ENCODE measurements around the gene ZYX.
"Not testable (repeated sequence)": the region's sequence is repeated elsewhere in the genome, so short reads cannot be mapped to it uniquely, and the experiment has no call there.

ZYX gene

DNA sequence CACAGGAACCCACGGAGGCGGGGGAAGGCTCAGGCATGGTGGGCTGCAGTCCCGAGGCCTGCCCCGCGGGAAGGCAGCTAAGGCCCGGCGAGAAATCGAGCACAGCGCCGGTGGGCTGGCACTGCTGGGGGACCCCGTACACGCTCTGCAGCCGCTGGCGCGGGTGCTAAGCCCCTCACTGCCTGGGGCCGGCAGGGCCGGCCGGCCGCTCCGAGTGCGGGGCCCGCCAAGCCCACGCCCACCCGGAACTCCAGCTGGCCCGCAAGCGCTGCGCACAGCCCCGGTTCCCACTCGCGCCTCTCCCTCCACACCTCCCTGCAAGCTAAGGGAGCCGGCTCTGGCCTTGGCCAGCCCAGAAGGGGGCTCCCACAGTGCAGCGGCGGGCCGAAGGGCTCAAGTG lies 43.3 kb downstream of the ZYX start:
- DNase-seq: not testable (repeated sequence)

DNA sequence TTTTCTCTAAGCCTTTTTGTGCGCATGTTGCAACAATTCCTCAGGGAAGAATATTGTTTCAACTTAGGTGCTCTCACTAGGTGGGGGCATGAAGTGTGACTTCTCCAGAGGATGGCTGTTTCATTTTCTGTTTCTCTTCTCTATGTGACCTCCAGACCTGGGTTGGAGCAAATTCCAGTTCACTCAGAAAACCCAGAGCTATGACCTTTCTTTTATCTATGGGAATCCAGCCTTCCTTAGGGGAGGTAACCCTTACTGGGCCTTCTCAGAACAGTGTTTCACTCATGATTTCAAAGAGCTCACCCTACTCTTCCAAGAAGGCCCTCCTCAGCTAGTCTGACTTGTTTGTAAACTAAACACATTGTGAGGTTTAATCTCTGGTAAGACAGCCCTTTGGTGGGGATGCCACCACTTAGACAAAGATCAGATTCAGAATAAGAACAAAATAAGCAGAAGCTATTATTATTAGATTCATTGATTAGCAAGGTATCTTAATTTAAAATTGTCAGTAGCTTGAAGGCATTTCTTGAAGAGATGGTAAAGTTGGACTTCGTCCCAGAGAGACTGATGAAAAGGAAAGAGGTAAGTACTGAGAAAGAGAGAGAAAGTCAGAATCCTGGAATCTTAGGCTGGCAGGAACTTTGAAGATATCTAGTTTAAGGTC lies 45.5 kb downstream of the ZYX start:
- DNase-seq: no peak

DNA sequence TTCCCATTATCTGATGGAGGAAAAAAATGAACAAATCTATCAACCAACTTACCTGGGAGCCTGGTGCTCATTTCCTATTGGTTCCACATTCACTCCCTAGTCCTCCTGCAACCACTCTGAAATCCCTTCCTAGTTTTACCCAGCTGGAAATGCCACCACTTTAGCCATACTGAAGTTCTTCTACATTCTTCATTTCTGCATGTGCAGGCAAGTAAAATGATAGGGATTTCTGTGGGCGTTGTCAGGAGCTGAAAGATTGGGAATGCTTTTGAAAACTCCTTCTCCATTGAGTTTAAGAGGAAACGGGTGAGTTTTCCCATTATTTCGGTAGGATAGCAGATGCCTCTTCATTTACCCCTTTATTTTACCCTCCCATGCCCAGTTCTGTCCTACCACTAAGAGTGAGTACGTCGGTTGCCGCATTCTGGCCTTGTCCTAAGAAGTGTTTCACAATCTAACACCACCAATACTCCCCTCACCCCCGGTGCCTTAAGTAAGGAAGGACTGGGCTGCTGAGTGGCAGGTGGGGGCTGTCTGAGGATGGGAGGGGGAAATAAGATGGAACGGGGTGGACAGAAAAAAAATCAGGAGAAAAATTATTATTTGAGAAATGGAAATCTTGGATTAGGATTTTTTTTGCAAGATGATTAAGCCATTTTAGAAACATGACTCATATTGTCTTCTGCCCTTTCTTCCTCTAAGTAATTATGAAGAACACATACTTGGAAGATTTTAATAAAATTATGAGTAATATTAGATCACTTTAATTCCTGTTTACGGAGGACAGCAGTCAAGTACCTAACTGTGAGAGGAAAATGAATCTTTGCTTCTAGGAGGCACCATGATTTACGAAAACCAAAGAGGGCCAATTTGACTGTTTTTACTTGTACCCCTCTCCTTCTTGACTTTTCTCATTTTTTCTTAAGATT lies 48.9 kb downstream of the ZYX start:
- DNase-seq: no peak

DNA sequence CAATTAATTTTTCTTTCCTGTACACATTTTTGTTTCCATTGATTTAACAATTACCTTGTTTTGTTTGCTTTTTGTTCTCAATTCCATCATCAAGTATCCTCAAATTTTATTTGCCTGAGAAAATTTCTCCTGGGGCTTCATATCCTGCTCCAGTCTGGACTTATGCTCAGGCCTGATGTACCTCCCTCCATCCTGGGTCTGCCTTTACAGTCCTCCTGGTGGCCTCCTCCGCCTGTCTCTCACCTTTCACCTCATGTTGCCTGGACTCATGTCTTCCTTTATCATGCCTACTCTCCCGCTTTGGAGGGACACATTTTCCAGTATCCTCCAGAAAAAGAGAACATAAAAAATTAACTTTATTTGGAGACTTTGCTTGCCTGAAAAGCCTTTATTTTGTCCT lies 50.0 kb downstream of the ZYX start:
- DNase-seq: no peak

DNA sequence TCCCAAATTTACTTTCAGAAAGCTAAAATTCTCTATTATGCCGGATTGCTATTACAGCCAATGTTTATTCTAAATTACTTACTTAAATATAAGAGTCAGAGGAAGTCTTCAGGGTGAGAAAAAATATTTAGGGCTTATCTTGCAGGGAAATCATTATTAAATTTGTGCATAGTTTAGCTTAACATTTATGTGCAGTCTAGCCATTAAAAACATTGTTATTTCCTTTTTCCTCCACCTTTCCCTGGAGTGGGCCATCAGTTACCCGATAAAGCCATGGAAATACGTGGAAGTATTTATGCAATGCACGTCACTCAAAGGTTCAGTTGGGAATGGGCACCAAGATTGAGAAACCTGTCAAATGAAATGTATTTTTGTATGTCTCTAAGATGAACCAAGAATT lies 52.6 kb downstream of the ZYX start:
- DNase-seq: no peak

DNA sequence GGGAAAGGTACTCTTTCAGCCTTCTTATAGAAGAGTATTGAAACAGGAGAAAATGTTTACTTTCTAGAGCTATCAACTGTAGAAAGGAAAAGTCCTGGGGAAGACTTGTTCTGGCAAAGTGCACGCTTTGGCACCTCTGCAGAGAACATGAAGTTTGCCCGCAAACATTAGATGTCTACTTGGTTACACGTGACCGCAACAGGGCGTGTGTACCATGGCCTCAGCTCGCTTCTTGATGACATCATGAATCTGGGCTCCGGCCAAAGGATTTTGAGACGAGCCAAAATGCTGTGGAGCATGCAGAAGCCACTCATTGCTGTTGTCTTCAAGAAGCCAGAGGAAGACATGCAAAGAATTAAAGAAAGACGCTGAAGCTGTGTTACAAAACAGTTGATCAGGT lies 53.5 kb downstream of the ZYX start:
- no peak for DNase-seq

DNA sequence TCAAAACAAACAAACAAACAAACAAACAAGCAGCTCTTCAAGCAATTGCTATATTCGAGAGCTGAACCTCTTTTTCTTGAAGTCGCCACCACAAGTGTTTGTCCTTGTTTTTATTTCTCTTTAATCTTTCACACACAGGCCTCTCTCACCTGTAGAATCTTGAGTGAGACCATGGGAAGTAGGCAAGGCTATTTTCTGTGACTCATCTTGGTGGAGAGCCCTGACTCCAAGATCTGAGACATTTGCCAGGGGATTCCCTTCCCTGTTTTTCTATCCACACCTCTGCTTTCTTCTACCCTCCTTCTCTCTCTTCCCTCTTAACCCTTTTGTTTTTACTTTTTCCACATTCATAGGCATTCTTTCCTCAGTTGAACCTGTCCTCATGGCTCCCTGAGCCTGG lies 54.1 kb downstream of the ZYX start:
- DNase-seq: no peak

DNA sequence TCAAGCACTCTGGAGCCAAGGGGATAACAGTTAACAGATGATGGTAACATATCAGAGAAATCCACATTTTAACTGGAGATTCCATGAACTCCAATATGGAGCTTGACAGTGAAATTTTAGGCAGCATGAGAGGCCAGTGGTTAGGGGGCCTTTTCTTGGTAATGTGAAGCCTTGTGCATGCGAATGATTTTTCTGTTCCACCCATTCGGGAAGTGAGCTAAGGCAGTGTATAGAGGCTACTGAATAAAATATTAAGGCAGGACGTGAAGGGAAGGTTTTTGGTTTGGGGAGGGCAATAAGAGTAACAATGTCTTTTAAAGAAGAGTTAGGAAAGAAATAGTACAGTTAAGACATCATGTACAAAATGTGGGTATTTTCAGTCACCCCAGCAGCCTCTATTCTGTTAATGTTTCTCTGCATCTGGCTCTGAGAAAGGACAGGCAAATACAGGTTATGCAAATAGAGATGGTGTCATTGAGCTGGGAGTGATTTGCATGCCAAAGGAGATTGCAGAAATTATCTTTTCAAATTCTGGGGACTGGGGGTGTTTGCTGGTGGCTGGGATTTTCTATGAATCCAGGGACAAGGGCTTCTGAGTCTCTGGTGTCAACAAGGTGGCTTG lies 55.3 kb downstream of the ZYX start:
- no peak for DNase-seq

DNA sequence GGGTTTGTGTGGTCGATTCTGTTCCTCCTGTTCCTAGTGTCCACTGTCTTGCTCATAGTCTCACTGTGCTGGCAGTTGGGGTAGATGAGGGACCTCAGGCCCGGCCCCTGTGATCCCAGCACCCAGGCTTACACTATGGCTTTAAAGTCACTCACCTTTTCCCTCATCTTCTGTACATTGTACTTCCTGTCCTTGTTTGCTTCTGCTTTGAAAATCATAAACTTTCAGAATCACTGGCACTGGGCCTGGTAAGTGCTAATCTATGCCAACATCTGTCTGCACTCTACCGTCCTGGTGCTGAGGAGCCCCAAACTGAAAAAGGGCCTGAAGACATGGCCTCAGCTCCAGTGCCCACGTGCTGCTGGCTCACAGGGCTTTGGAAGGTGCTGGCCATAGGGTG lies 56.4 kb downstream of the ZYX start:
- no peak for DNase-seq

DNA sequence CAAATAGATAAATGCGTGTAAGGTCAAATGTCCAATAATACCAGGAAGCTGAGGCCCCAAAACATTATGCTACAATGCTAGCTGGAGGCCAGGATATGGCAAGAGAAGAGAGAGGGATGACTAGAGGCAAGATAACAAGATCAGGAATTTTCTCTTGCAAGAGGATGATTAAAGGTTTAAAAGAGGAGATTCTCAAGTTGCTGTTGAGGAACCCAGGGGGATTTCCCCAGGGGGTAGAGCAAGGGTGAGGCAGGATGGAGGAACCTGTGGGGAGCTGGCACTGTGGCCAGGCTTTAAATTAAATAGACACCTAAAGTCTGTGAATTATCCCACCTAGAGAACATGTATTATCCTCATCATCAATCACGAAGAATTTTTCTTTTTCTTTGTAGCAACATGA lies 58.7 kb downstream of the ZYX start:
- DNase-seq: no peak
